WTC11 (cell line): ENCODE data around the gene TOX2. TPM values are rescaled to one million over a fixed set of nuclear protein-coding genes. Genes with fewer than 3 reads are reported as not detected.

Source experiments
- ATAC-seq: fragments of 200-7000 bp; cut with Tn5 transposase; 2 replicates; pipeline ENCODE4 v1.10.0; 2021; ENCODE audit warnings: mild to moderate bottlenecking, moderate library complexity
- CTCF ChIA-PET: fragments of 300-600 bp; sonication (Branson Sonifier 250); formaldehyde crosslinking; loops from one replicate; lab custom pipeline; 2021; ENCODE audit warnings: antibody characterized with exemption; lab: Charles Lee
- POLR2A ChIA-PET: fragments of 350-600 bp; sonication (Branson Sonifier 250); formaldehyde crosslinking; loops from one replicate; lab custom pipeline; 2021; ENCODE audit warnings: antibody characterized with exemption; lab: Charles Lee
- DNase-seq: peaks from one replicate; pipeline ENCODE4 v3.0.0; 2021; ENCODE audit warnings: low spot score
- H3K27ac Mint-ChIP-seq: 2 replicates; pipeline ENCODE4 v1.8.0; 2021; ENCODE audit warnings: mixed read lengths
- H3K27me3 Mint-ChIP-seq: 2 replicates; pipeline ENCODE4 v1.8.0; 2021; ENCODE audit warnings: low read depth, mild to moderate bottlenecking, moderate library complexity, mixed read lengths
- H3K36me3 Mint-ChIP-seq: 2 replicates; pipeline ENCODE4 v1.8.0; 2021; ENCODE audit warnings: mixed read lengths
- H3K4me1 Mint-ChIP-seq: 2 replicates; pipeline ENCODE4 v1.8.0; 2022; ENCODE audit warnings: mixed read lengths
- H3K4me3 Mint-ChIP-seq: 2 replicates; pipeline ENCODE4 v1.8.0; 2021; ENCODE audit warnings: mild to moderate bottlenecking, moderate library complexity, mixed read lengths
- H3K9me3 Mint-ChIP-seq: 2 replicates; pipeline ENCODE4 v1.8.0; 2021; ENCODE audit warnings: mixed read lengths
- CBFB ChIP-seq: sonication (generic); formaldehyde crosslinking; IDR thresholded peaks from 2 replicates; pipeline ENCODE4 v1.8.1; 2022; ENCODE audit warnings: mild to moderate bottlenecking, low read depth, missing genetic modification reagents
- CREB1 ChIP-seq: sonication (generic); formaldehyde crosslinking; IDR thresholded peaks from 2 replicates; pipeline ENCODE4 v1.8.0; 2023; ENCODE audit warnings: mild to moderate bottlenecking, missing genetic modification reagents
- FOXJ3 ChIP-seq: sonication (generic); formaldehyde crosslinking; IDR thresholded peaks from 2 replicates; pipeline ENCODE4 v1.9.0; 2021; ENCODE audit warnings: missing genetic modification reagents, mild to moderate bottlenecking, borderline replicate concordance
- FOXK1 ChIP-seq: sonication (generic); formaldehyde crosslinking; IDR thresholded peaks from 2 replicates; pipeline ENCODE4 v1.8.0; 2022; ENCODE audit warnings: mild to moderate bottlenecking, moderate library complexity, missing genetic modification reagents
- GRHL2 ChIP-seq: fragments of 250-450 bp; sonication (Bioruptor Pico); IDR thresholded peaks from 2 replicates; pipeline ENCODE4 v1.8.0; 2022; ENCODE audit warnings: mild to moderate bottlenecking, moderate library complexity; ENCODE audit not compliant: insufficient replicate concordance, severe bottlenecking
- GTF2I ChIP-seq: fragments of 250-450 bp; sonication (Bioruptor Pico); conservative IDR thresholded peaks from 2 replicates; pipeline ENCODE4 v1.4.0; 2021; ENCODE audit warnings: mild to moderate bottlenecking
- JAZF1 ChIP-seq: fragments of 250-450 bp; sonication (Bioruptor Pico); IDR thresholded peaks from 2 replicates; pipeline ENCODE4 v1.9.0; 2021; ENCODE audit warnings: moderate library complexity, mild to moderate bottlenecking, inconsistent platforms
- JUN ChIP-seq: sonication (generic); formaldehyde crosslinking; IDR thresholded peaks from 2 replicates; pipeline ENCODE4 v1.8.0; 2023; ENCODE audit warnings: mild to moderate bottlenecking, missing genetic modification reagents
- RELA ChIP-seq: sonication (generic); formaldehyde crosslinking; IDR thresholded peaks from 2 replicates; pipeline ENCODE4 v1.8.1; 2022; ENCODE audit warnings: missing genetic modification reagents, mild to moderate bottlenecking, borderline replicate concordance
- RORB ChIP-seq: fragments of 250-450 bp; sonication (Bioruptor Pico); IDR thresholded peaks from 2 replicates; pipeline ENCODE4 v1.9.0; 2021; ENCODE audit warnings: mild to moderate bottlenecking
- ZNF121 ChIP-seq: sonication (generic); formaldehyde crosslinking; IDR thresholded peaks from 2 replicates; pipeline ENCODE4 v1.8.0; 2023; ENCODE audit warnings: missing genetic modification reagents
- total RNA-seq: library from RNA; stranded (reverse); gene quantifications from 3 replicates; pipeline ENCODE4 v1.2.3, GENCODE V29; 2021
- TF ChIP-seq, protein P1 (sequence below): sonication (generic); formaldehyde crosslinking; IDR thresholded peaks from 2 replicates; pipeline ENCODE4 v1.8.1; 2022; ENCODE audit warnings: mild to moderate bottlenecking, missing genetic modification reagents, moderate library complexity, borderline replicate concordance
- TF ChIP-seq, protein P2 (sequence below): sonication (generic); formaldehyde crosslinking; IDR thresholded peaks from 2 replicates; pipeline ENCODE4 v1.8.1; 2023; ENCODE audit warnings: mild to moderate bottlenecking, missing genetic modification reagents
- TF ChIP-seq, protein P3 (sequence below): sonication (generic); formaldehyde crosslinking; IDR thresholded peaks from 2 replicates; pipeline ENCODE4 v1.8.1; 2023; ENCODE audit warnings: mild to moderate bottlenecking, moderate library complexity, missing genetic modification reagents
- TF ChIP-seq, protein P4 (sequence below): fragments of 250-450 bp; sonication (Bioruptor Pico); IDR thresholded peaks from 2 replicates; pipeline ENCODE4 v1.8.0; 2021; ENCODE audit warnings: mild to moderate bottlenecking
- TF ChIP-seq, protein P5 (sequence below): fragments of 250-450 bp; sonication (Bioruptor Pico); IDR thresholded peaks from 2 replicates; pipeline ENCODE4 v1.9.0; 2021; ENCODE audit warnings: mild to moderate bottlenecking
- TF ChIP-seq, protein P6 (sequence below): sonication (generic); formaldehyde crosslinking; IDR thresholded peaks from 2 replicates; pipeline ENCODE4 v1.8.0; 2022; ENCODE audit warnings: mild to moderate bottlenecking, missing genetic modification reagents
- TF ChIP-seq, protein P7 (sequence below): sonication (generic); formaldehyde crosslinking; IDR thresholded peaks from 2 replicates; pipeline ENCODE4 v1.8.0; 2023; ENCODE audit warnings: mild to moderate bottlenecking, missing genetic modification reagents
- TF ChIP-seq, protein P8 (sequence below): sonication (generic); formaldehyde crosslinking; conservative IDR thresholded peaks from 2 replicates; pipeline ENCODE4 v1.8.1; 2023; ENCODE audit warnings: mild to moderate bottlenecking, low read depth, missing genetic modification reagents, moderate library complexity

TOX2 gene
- total RNA-seq, 1 experiment from 2014 or later = 3.4 TPM

DNA sequence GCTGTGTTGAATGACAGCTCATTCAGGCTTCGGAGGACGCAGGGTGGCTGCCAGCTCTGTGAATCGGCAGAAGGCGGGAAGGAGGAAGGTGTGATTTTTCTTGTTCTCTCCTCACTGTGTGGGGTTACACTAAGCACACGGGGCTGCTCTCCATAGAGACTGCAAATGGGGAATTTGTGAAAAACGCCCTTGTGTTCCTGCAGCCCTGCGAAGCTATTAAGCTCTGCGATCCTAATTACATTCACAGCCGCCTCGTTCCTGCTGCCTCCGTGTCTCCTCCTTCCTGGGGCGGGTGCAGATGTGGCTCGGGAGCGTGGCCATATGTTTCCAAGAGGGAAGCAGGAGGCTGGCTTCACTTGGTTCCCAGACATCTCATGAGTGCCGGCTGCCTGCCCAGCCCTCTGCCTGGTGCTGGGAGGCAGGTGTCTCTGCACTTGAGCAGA, 124.0 kb downstream of the TOX2 start:
- no peak overlapping the region for H3K27ac Mint-ChIP-seq
- ChIA-PET POLR2A (no interaction called here), CTCF (interaction anchor here (0.9 to 1.1 kb wide), 3 partner anchors 71 to 151 kb away, joined by 3 to 5 read pairs (median 3); no protein-coding TSS in a partner anchor)
- peaks cover 3% of the 10 kb centered on the region for H3K9me3 Mint-ChIP-seq
- DNase-seq = no peak
- 0 out of 2 replicates have a peak, but pooled peaks cover 2% of the 10 kb centered on the region for H3K4me1 Mint-ChIP-seq
- ATAC-seq = no peak
- TF ChIP-seq, protein P1, sequence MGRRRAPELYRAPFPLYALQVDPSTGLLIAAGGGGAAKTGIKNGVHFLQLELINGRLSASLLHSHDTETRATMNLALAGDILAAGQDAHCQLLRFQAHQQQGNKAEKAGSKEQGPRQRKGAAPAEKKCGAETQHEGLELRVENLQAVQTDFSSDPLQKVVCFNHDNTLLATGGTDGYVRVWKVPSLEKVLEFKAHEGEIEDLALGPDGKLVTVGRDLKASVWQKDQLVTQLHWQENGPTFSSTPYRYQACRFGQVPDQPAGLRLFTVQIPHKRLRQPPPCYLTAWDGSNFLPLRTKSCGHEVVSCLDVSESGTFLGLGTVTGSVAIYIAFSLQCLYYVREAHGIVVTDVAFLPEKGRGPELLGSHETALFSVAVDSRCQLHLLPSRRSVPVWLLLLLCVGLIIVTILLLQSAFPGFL (CRISPR knock-in tag) = no peak
- TF ChIP-seq JAZF1 (CRISPR knock-in tag) (no peak), JUN (CRISPR knock-in tag) (no peak), GTF2I (no peak), RELA (no peak), RORB (no peak), ZNF121 (no peak)
- TF ChIP-seq, protein P2, sequence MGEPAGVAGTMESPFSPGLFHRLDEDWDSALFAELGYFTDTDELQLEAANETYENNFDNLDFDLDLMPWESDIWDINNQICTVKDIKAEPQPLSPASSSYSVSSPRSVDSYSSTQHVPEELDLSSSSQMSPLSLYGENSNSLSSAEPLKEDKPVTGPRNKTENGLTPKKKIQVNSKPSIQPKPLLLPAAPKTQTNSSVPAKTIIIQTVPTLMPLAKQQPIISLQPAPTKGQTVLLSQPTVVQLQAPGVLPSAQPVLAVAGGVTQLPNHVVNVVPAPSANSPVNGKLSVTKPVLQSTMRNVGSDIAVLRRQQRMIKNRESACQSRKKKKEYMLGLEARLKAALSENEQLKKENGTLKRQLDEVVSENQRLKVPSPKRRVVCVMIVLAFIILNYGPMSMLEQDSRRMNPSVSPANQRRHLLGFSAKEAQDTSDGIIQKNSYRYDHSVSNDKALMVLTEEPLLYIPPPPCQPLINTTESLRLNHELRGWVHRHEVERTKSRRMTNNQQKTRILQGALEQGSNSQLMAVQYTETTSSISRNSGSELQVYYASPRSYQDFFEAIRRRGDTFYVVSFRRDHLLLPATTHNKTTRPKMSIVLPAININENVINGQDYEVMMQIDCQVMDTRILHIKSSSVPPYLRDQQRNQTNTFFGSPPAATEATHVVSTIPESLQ (CRISPR knock-in tag) = no peak
- TF ChIP-seq, protein P3, sequence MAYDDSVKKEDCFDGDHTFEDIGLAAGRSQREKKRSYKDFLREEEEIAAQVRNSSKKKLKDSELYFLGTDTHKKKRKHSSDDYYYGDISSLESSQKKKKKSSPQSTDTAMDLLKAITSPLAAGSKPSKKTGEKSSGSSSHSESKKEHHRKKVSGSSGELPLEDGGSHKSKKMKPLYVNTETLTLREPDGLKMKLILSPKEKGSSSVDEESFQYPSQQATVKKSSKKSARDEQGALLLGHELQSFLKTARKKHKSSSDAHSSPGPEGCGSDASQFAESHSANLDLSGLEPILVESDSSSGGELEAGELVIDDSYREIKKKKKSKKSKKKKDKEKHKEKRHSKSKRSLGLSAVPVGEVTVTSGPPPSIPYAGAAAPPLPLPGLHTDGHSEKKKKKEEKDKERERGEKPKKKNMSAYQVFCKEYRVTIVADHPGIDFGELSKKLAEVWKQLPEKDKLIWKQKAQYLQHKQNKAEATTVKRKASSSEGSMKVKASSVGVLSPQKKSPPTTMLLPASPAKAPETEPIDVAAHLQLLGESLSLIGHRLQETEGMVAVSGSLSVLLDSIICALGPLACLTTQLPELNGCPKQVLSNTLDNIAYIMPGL = no peak
- TF ChIP-seq, protein P4, sequence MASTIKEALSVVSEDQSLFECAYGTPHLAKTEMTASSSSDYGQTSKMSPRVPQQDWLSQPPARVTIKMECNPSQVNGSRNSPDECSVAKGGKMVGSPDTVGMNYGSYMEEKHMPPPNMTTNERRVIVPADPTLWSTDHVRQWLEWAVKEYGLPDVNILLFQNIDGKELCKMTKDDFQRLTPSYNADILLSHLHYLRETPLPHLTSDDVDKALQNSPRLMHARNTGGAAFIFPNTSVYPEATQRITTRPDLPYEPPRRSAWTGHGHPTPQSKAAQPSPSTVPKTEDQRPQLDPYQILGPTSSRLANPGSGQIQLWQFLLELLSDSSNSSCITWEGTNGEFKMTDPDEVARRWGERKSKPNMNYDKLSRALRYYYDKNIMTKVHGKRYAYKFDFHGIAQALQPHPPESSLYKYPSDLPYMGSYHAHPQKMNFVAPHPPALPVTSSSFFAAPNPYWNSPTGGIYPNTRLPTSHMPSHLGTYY (CRISPR knock-in tag) = no peak
- TF ChIP-seq, all 79 proteins: peak for 0
- Mint-ChIP-seq H3K27me3 (peaks cover 2% of the 10 kb centered on the region; the same call in 1 of the 2 replicates), H3K36me3 (no peaks in the 10 kb centered on the region), H3K4me3 (no peak overlapping the region)

DNA sequence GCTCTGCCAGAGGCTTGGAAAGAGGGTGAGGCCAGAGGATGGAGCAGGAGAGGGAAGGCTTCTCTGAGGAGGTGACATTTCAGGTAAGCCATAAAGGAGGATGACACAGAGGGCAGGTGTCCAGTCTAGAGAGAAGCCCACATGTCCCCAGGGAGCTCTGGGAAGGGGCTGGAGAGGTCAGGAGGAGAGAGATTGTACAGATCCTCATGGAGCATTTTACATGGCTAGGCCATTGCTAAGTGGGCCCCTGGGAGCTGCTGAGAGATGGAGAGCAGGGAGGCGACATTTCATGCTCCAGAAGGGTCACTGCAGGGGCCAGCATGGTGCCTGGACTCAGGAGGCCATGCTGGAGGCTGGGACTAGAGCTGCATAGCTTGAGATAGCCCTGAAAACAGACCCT, 124.5 kb downstream of the TOX2 start:
- Mint-ChIP-seq H3K4me1 (0 out of 2 replicates have a peak, but pooled peaks cover 2% of the 10 kb centered on the region), H3K36me3 (no peaks in the 10 kb centered on the region), H3K9me3 (peaks cover 3% of the 10 kb centered on the region), H3K27ac (no peak overlapping the region), H3K27me3 (peaks cover 2% of the 10 kb centered on the region; the same call in 1 of the 2 replicates), H3K4me3 (no peak overlapping the region)
- POLR2A ChIA-PET = no interaction called here
- no peak for DNase-seq
- ATAC-seq = no peak
- CTCF ChIA-PET = interaction anchor here (0.9 to 1.0 kb wide), 2 partner anchors 70 to 151 kb away, joined by 3 to 5 read pairs; no protein-coding TSS in a partner anchor
- TF ChIP-seq, protein P5, sequence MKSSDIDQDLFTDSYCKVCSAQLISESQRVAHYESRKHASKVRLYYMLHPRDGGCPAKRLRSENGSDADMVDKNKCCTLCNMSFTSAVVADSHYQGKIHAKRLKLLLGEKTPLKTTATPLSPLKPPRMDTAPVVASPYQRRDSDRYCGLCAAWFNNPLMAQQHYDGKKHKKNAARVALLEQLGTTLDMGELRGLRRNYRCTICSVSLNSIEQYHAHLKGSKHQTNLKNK (CRISPR knock-in tag) = no peak
- TF ChIP-seq, protein P6, sequence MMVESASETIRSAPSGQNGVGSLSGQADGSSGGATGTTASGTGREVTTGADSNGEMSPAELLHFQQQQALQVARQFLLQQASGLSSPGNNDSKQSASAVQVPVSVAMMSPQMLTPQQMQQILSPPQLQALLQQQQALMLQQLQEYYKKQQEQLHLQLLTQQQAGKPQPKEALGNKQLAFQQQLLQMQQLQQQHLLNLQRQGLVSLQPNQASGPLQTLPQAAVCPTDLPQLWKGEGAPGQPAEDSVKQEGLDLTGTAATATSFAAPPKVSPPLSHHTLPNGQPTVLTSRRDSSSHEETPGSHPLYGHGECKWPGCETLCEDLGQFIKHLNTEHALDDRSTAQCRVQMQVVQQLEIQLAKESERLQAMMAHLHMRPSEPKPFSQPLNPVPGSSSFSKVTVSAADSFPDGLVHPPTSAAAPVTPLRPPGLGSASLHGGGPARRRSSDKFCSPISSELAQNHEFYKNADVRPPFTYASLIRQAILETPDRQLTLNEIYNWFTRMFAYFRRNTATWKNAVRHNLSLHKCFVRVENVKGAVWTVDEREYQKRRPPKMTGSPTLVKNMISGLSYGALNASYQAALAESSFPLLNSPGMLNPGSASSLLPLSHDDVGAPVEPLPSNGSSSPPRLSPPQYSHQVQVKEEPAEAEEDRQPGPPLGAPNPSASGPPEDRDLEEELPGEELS (CRISPR knock-in tag) = no peak
- TF ChIP-seq CBFB (no peak), CREB1 (CRISPR knock-in tag) (no peak), GRHL2 (no peak), FOXJ3 (CRISPR knock-in tag) (no peak), FOXK1 (CRISPR knock-in tag) (no peak)
- TF ChIP-seq, protein P7, sequence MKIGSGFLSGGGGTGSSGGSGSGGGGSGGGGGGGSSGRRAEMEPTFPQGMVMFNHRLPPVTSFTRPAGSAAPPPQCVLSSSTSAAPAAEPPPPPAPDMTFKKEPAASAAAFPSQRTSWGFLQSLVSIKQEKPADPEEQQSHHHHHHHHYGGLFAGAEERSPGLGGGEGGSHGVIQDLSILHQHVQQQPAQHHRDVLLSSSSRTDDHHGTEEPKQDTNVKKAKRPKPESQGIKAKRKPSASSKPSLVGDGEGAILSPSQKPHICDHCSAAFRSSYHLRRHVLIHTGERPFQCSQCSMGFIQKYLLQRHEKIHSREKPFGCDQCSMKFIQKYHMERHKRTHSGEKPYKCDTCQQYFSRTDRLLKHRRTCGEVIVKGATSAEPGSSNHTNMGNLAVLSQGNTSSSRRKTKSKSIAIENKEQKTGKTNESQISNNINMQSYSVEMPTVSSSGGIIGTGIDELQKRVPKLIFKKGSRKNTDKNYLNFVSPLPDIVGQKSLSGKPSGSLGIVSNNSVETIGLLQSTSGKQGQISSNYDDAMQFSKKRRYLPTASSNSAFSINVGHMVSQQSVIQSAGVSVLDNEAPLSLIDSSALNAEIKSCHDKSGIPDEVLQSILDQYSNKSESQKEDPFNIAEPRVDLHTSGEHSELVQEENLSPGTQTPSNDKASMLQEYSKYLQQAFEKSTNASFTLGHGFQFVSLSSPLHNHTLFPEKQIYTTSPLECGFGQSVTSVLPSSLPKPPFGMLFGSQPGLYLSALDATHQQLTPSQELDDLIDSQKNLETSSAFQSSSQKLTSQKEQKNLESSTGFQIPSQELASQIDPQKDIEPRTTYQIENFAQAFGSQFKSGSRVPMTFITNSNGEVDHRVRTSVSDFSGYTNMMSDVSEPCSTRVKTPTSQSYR (CRISPR knock-in tag) = no peak
- TF ChIP-seq, protein P8, sequence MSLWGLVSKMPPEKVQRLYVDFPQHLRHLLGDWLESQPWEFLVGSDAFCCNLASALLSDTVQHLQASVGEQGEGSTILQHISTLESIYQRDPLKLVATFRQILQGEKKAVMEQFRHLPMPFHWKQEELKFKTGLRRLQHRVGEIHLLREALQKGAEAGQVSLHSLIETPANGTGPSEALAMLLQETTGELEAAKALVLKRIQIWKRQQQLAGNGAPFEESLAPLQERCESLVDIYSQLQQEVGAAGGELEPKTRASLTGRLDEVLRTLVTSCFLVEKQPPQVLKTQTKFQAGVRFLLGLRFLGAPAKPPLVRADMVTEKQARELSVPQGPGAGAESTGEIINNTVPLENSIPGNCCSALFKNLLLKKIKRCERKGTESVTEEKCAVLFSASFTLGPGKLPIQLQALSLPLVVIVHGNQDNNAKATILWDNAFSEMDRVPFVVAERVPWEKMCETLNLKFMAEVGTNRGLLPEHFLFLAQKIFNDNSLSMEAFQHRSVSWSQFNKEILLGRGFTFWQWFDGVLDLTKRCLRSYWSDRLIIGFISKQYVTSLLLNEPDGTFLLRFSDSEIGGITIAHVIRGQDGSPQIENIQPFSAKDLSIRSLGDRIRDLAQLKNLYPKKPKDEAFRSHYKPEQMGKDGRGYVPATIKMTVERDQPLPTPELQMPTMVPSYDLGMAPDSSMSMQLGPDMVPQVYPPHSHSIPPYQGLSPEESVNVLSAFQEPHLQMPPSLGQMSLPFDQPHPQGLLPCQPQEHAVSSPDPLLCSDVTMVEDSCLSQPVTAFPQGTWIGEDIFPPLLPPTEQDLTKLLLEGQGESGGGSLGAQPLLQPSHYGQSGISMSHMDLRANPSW = no peak
